KBM-7 (cell line): ENCODE measurements around the gene GPR84.

Experiments
- DNase-seq: peaks from one replicate; pipeline ENCODE4 v3.0.0-alpha.2; 2015
- in situ Hi-C: fragments of 300-500 bp; cut with MboI; formaldehyde crosslinking; loops from 2 replicates; pipeline ENCODE4 v1.14.3; 2020; ENCODE audit warnings: low sequenced_read_pairs, low pct_unique_long_range_greater_than_20kb, mixed read lengths

GPR84 gene

GRCh38 chr12:54377797-54378515, 13.7 kb upstream of the GPR84 start:
- no peak for DNase-seq
- in situ Hi-C loops, result no loop called here

GRCh38 chr12:54377007-54377406, 12.7 kb upstream of the GPR84 start:
- in situ Hi-C loops, result no loop called here
- DNase-seq, result no peak

- no peak for DNase-seq
- in situ Hi-C loops, result no loop called here
Measured at GRCh38 chr12:54376596-54376995, 12.3 kb upstream of the GPR84 start.

- in situ Hi-C loops, result no loop called here
- no peak for DNase-seq
Measured at GRCh38 chr12:54375259-54375579, 10.9 kb upstream of the GPR84 start.

GRCh38 chr12:54374562-54375258, 10.4 kb upstream of the GPR84 start:
- no peak for DNase-seq
- in situ Hi-C loops, result no loop called here

GRCh38 chr12:54373649-54374561, 9.6 kb upstream of the GPR84 start:
- in situ Hi-C loops, result no loop called here
- DNase-seq, result no peak

GRCh38 chr12:54372113-54372806, 8.0 kb upstream of the GPR84 start:
- no peak for DNase-seq
- in situ Hi-C loops, result no loop called here

- DNase-seq, result no peak
- in situ Hi-C loops, result no loop called here
Measured at GRCh38 chr12:54371328-54372112, 7.2 kb upstream of the GPR84 start.

- in situ Hi-C loops, result no loop called here
- no peak for DNase-seq
Measured at GRCh38 chr12:54370171-54370730, 6.0 kb upstream of the GPR84 start.

- no peak for DNase-seq
- in situ Hi-C loops, result no loop called here
Measured at GRCh38 chr12:54369597-54370131, 5.4 kb upstream of the GPR84 start.

- DNase-seq, result peak; percentile 92
- in situ Hi-C loops, result no loop called here
Measured at GRCh38 chr12:54368709-54369596, 4.7 kb upstream of the GPR84 start.

- in situ Hi-C loops, result no loop called here
- DNase-seq, result no peak
Measured at GRCh38 chr12:54368025-54368708, 3.9 kb upstream of the GPR84 start.

GRCh38 chr12:54363618-54364017, 668 bp downstream of the GPR84 start:
- in situ Hi-C loops, result no loop called here
- DNase-seq, result no peak

GRCh38 chr12:54363047-54363446, 1.2 kb downstream of the GPR84 start:
- in situ Hi-C loops, result no loop called here
- DNase-seq, result no peak

- in situ Hi-C loops, result no loop called here
- peak; percentile 71 for DNase-seq
Measured at GRCh38 chr12:54360717-54361456, 3.4 kb downstream of the GPR84 start.

- in situ Hi-C loops, result no loop called here
- no peak for DNase-seq
Measured at GRCh38 chr12:54359762-54360351, 4.4 kb downstream of the GPR84 start.
